Thymus (tissue), 11 donors: ENCODE measurements around the gene GJA10. TPM values are rescaled to one million over a fixed set of nuclear protein-coding genes. Genes with fewer than 3 reads are reported as not detected.

Source experiments
- DNase-seq, 9 donors: peaks; one replicate each; pipeline ENCODE4 v3.0.0-alpha.2; 2013; ENCODE audit warnings: low spot score in 9 of 9, low read depth in 6 of 9, missing footprints in 1 of 9
- H3K27ac ChIP-seq, 2 donors: one replicate each; pipeline ENCODE4 v1.5.1; 2013; ENCODE audit warnings: control low read depth in 1 of 2, low read depth in 1 of 2, low read length in 1 of 2, mild to moderate bottlenecking in 1 of 2, moderate library complexity in 1 of 2
- H3K27me3 ChIP-seq, 2 donors: one replicate each; pipeline ENCODE4 v1.5.1; 2013; ENCODE audit warnings: low read length in 1 of 2; ENCODE audit not compliant: control insufficient read depth in 2 of 2, insufficient read depth in 1 of 2
- H3K36me3 ChIP-seq, 2 donors: one replicate each; pipeline ENCODE4 v1.5.1; 2013; ENCODE audit warnings: low read length in 1 of 2, mild to moderate bottlenecking in 1 of 2, moderate library complexity in 1 of 2; ENCODE audit not compliant: control insufficient read depth in 2 of 2, insufficient read depth in 2 of 2
- H3K4me1 ChIP-seq, 2 donors: one replicate each; pipeline ENCODE4 v1.5.1; 2013; ENCODE audit warnings: low read length in 2 of 2; ENCODE audit not compliant: control insufficient read depth in 2 of 2, insufficient read depth in 2 of 2
- H3K4me3 ChIP-seq, 2 donors: one replicate each; pipeline ENCODE4 v1.5.1; 2013; ENCODE audit warnings: low read length in 2 of 2, control low read depth in 1 of 2, mild to moderate bottlenecking in 1 of 2
- H3K9me3 ChIP-seq, 2 donors: one replicate each; pipeline ENCODE4 v1.5.1; 2013; ENCODE audit warnings: low read length in 1 of 2, mild to moderate bottlenecking in 1 of 2; ENCODE audit not compliant: control insufficient read depth in 2 of 2, insufficient read depth in 1 of 2
- WGBS: extraction: QIAGEN DNeasy Blood & Tissue Kit; methylation state at CpG from one replicate; pipeline ENCODE4 v1.1.7; 2013; 5-methylcytosine and 5-hydroxymethylcytosine counted together
- polyA plus RNA-seq: library from polyadenylated mRNA; stranded (reverse); fragments of 200-250 nt; gene quantifications from one replicate; pipeline ENCODE4 v1.2.3, GENCODE V29; 2013
- total RNA-seq: library from RNA; stranded (reverse); fragments of 120-200 nt; gene quantifications from one replicate; pipeline ENCODE4 v1.2.4, GENCODE V29; 2013
- donor health status: healthy.

Gene GJA10
- total and polyA plus RNA-seq, 2 donors: 0.05 TPM; not detected in 1

- peak; percentile 33 to 88 (median 66) for DNase-seq
- peaks cover 0 to 8% of the 10 kb centered on the region in 2 donors for H3K4me1 ChIP-seq
- H3K4me3 ChIP-seq: no peak overlapping the region
- peaks cover 21 to 29% of the 10 kb centered on the region in 2 donors for H3K36me3 ChIP-seq
- no peak overlapping the region for H3K27ac ChIP-seq
- 42% methylated on average over 9 of the region's 9 CpGs for WGBS
- H3K27me3 ChIP-seq: no peaks in the 10 kb centered on the region
- H3K9me3 ChIP-seq: no peaks in the 10 kb centered on the region
Observed at GRCh38 chr6:89940225-89941027, 46.2 kb downstream of the GJA10 start.

GRCh38 chr6:89941031-89941762 lies 46.9 kb downstream of the GJA10 start:
- H3K4me3 ChIP-seq: no peak overlapping the region
- H3K36me3 ChIP-seq: peaks cover 21 to 24% of the 10 kb centered on the region in 2 donors
- DNase-seq: no peak
- no peaks in the 10 kb centered on the region for H3K27me3 ChIP-seq
- H3K4me1 ChIP-seq: peaks cover 0 to 8% of the 10 kb centered on the region in 2 donors
- H3K27ac ChIP-seq: no peak overlapping the region
- no peaks in the 10 kb centered on the region for H3K9me3 ChIP-seq
- 93% methylated on average over 15 of the region's 15 CpGs for WGBS

- 95% methylated on average over 6 of the region's 6 CpGs for WGBS
- peaks cover 14 to 23% of the 10 kb centered on the region in 2 donors for H3K36me3 ChIP-seq
- H3K4me1 ChIP-seq: peaks cover 0 to 8% of the 10 kb centered on the region in 2 donors
- H3K9me3 ChIP-seq: no peaks in the 10 kb centered on the region
- H3K27ac ChIP-seq: no peak overlapping the region
- no peak overlapping the region for H3K4me3 ChIP-seq
- DNase-seq: no peak
- no peaks in the 10 kb centered on the region for H3K27me3 ChIP-seq
Observed at GRCh38 chr6:89941763-89942497, 47.7 kb downstream of the GJA10 start.

GRCh38 chr6:89942601-89943000 lies 48.3 kb downstream of the GJA10 start:
- peaks cover 0 to 8% of the 10 kb centered on the region in 2 donors for H3K4me1 ChIP-seq
- H3K27me3 ChIP-seq: no peaks in the 10 kb centered on the region
- H3K4me3 ChIP-seq: no peak overlapping the region
- no peak overlapping the region for H3K27ac ChIP-seq
- no peaks in the 10 kb centered on the region for H3K9me3 ChIP-seq
- WGBS: 98% methylated on average over 8 of the region's 8 CpGs
- H3K36me3 ChIP-seq: peaks cover 8 to 19% of the 10 kb centered on the region in 2 donors
- no peak for DNase-seq

GRCh38 chr6:89944181-89944755 lies 50.0 kb downstream of the GJA10 start:
- Histone ChIP-seq H3K36me3 (peaks cover 6 to 19% of the 10 kb centered on the region in 2 donors), H3K27ac (no peak overlapping the region), H3K4me3 (no peak overlapping the region), H3K4me1 (peaks cover 0 to 8% of the 10 kb centered on the region in 2 donors), H3K9me3 (no peaks in the 10 kb centered on the region), H3K27me3 (no peaks in the 10 kb centered on the region)
- no peak for DNase-seq
- WGBS: 96% methylated on average over 4 of the region's 4 CpGs

- Histone ChIP-seq H3K9me3 (no peaks in the 10 kb centered on the region), H3K27me3 (no peaks in the 10 kb centered on the region), H3K4me1 (peaks cover 0 to 8% of the 10 kb centered on the region in 2 donors), H3K4me3 (no peak overlapping the region), H3K27ac (no peak overlapping the region), H3K36me3 (peaks cover 12 to 25% of the 10 kb centered on the region in 2 donors)
- WGBS: 94% methylated on average over 1 of the region's 1 CpG
- DNase-seq: no peak
Observed at GRCh38 chr6:89944826-89945407, 50.6 kb downstream of the GJA10 start.

Other genes with a start within 250 kb of the GJA10 start
- 15.1 TPM for gene MDN1, start 74.7 kb upstream of the GJA10 start, total RNA-seq
- 37.6 TPM for gene MDN1, start 74.7 kb upstream of the GJA10 start, polyA plus RNA-seq
- gene CASP8AP2, start 64.6 kb upstream of the GJA10 start, total RNA-seq: 19.5 TPM
- gene CASP8AP2, start 64.6 kb upstream of the GJA10 start, polyA plus RNA-seq: 9.4 TPM